H1 (cell line): Measurements from ENCODE around the gene KHDC1L. TPM values are rescaled to one million over a fixed set of nuclear protein-coding genes. Genes with fewer than 3 reads are reported as not detected.

Source experiments
- CEBPB ChIP-seq: IDR thresholded peaks from 2 replicates; pipeline ENCODE4 v1.6.1; 2012; ENCODE audit warnings: low read depth, low read length
- CHD7 ChIP-seq: fragments of 300-600 bp; sonication (generic); IDR thresholded peaks from 2 replicates; pipeline ENCODE4 v1.7.1; 2012; ENCODE audit warnings: low read length, moderate library complexity, mild to moderate bottlenecking, inconsistent platforms; ENCODE audit not compliant: insufficient replicate concordance
- KDM4A ChIP-seq: IDR thresholded peaks from one replicate; pipeline ENCODE4 v1.7.1; 2012; ENCODE audit warnings: low read depth, mild to moderate bottlenecking, moderate library complexity, low read length, inconsistent platforms; ENCODE audit not compliant: severe bottlenecking
- MAFK ChIP-seq: IDR thresholded peaks from 2 replicates; pipeline ENCODE4 v1.6.1; 2012; ENCODE audit warnings: low read depth, mild to moderate bottlenecking, improper control_type of control experiment, low read length
- MAX ChIP-seq: IDR thresholded peaks from 2 replicates; pipeline ENCODE4 v1.6.1; 2012; ENCODE audit warnings: inconsistent platforms
- RAD21 ChIP-seq, 2 experiments: IDR thresholded peaks in 1 of 2; conservative IDR thresholded peaks in 1 of 2; 2 replicates each; pipeline ENCODE4 v1.6.1; 2011; ENCODE audit warnings: low read depth in 2 of 2, low read length in 2 of 2, improper control_type of control experiment in 1 of 2, inconsistent platforms in 1 of 2, mild to moderate bottlenecking in 1 of 2, moderate library complexity in 1 of 2
- SUZ12 ChIP-seq: fragments of 200-600 bp; sonication (generic); IDR thresholded peaks from 2 replicates; pipeline ENCODE4 v1.6.1; 2012; ENCODE audit warnings: mild to moderate bottlenecking, inconsistent platforms, low read length, moderate library complexity, mixed read lengths
- TEAD4 ChIP-seq: IDR thresholded peaks from 2 replicates; pipeline ENCODE4 v1.6.1; 2012; ENCODE audit warnings: low read depth, low read length, inconsistent platforms, mixed read lengths
- ZNF274 ChIP-seq: IDR thresholded peaks from 2 replicates; pipeline ENCODE4 v1.7.0; 2012; ENCODE audit warnings: low read length, borderline replicate concordance; ENCODE audit errors: extremely low read depth
- polyA plus RNA-seq, 7 experiments: library from polyadenylated mRNA; depleted of rRNA in 3 of 7; stranded (reverse) in 5 of 7; unstranded in 2 of 7; fragments of >200 nt in 5 of 7; fragments of 200-250 nt in 2 of 7; gene quantifications; 1 replicate in 5 of 7; 2 replicates in 1 of 7; 4 replicates in 1 of 7; pipeline versions ENCODE4 v1.2.1 to v1.2.3, GENCODE V29; 2011 to 2013; ENCODE audit warnings: missing spikeins in 2 of 7, mixed read lengths in 2 of 7
- total RNA-seq: library from RNA; stranded (reverse); fragmentation: NEBNext Ultra II Directional; extraction: Animal tissue kit (Norgen Biotek cat#: 25700); gene quantifications from 2 replicates; pipeline ENCODE4 v1.2.1, GENCODE V29; 2021
- TF ChIP-seq, protein P1 (sequence below): IDR thresholded peaks from 2 replicates; pipeline ENCODE4 v1.6.1; 2011; ENCODE audit warnings: low read depth, mild to moderate bottlenecking, low read length; ENCODE audit not compliant: insufficient read depth

The KHDC1L gene
- total and polyA plus RNA-seq, 2 of the 8 experiments (the other 6 are each of a cell fraction or from before 2014, with no cell fraction given), result 0.14 TPM; not detected in 1

- TF ChIP-seq CHD7 (no peak), KDM4A (no peak), TEAD4 (no peak), MAX (no peak), SUZ12 (no peak), MAFK (no peak), RAD21 (IDR thresholded peaks at IDR 0.05 in 1 of 2, conservative IDR thresholded peaks at IDR 0.05 in 1 of 2; ENCODE audit: low read depth in 2 of 2, low read length in 2 of 2) (no peak), CEBPB (no peak), ZNF274 (no peak)
- TF ChIP-seq, protein P1, sequence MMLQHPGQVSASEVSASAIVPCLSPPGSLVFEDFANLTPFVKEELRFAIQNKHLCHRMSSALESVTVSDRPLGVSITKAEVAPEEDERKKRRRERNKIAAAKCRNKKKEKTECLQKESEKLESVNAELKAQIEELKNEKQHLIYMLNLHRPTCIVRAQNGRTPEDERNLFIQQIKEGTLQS, result no peak
- TF ChIP-seq, all 59 proteins: peak for 0
These were observed 24.6 kb downstream of the KHDC1L start (continued) for GRCh38 chr6:73200735-73201134.
